Activated CD4-positive, CD25-positive, alpha-beta regulatory T cell treated with anti-CD3 and anti-CD28 coated beads, Interleukin-2, amount 50 U/mL, for 72 hours (primary cell): ENCODE data around the gene CDC42SE2.
"Not testable (repeated sequence)": the region's sequence is repeated elsewhere in the genome, so short reads cannot be mapped to it uniquely, and the experiment has no call there.

Experiments
- DNase-seq: peaks from one replicate; pipeline ENCODE4 v3.0.0; 2021

CDC42SE2 gene

GRCh38 chr5:131371835-131372234, 108.0 kb downstream of the CDC42SE2 start:
- DNase-seq: no peak

GRCh38 chr5:131373265-131373664, 109.4 kb downstream of the CDC42SE2 start:
- DNase-seq: no peak

- DNase-seq: no peak
Measured at GRCh38 chr5:131375351-131375750, 111.5 kb downstream of the CDC42SE2 start.

- DNase-seq: no peak
Measured at GRCh38 chr5:131377346-131377745, 113.5 kb downstream of the CDC42SE2 start.

- DNase-seq: no peak
Measured at GRCh38 chr5:131377785-131378325, 114.0 kb downstream of the CDC42SE2 start.

- DNase-seq: no peak
Measured at GRCh38 chr5:131378721-131379541, 115.1 kb downstream of the CDC42SE2 start.

- peak; percentile 53 for DNase-seq
Measured at GRCh38 chr5:131379723-131380122, 115.9 kb downstream of the CDC42SE2 start.

- DNase-seq: not testable (repeated sequence)
Measured at GRCh38 chr5:131380238-131380637, 116.4 kb downstream of the CDC42SE2 start.

GRCh38 chr5:131381021-131381420, 117.2 kb downstream of the CDC42SE2 start:
- no peak for DNase-seq

- no peak for DNase-seq
Measured at GRCh38 chr5:131381777-131382176, 117.9 kb downstream of the CDC42SE2 start.

- no peak for DNase-seq
Measured at GRCh38 chr5:131382407-131383395, 118.8 kb downstream of the CDC42SE2 start.

- DNase-seq: no peak
Measured at GRCh38 chr5:131384173-131384572, 120.3 kb downstream of the CDC42SE2 start.

- DNase-seq: no peak
Measured at GRCh38 chr5:131384616-131385214, 120.9 kb downstream of the CDC42SE2 start.

GRCh38 chr5:131386124-131386523, 122.3 kb downstream of the CDC42SE2 start:
- no peak for DNase-seq

- no peak for DNase-seq
Measured at GRCh38 chr5:131386779-131387178, 122.9 kb downstream of the CDC42SE2 start.

GRCh38 chr5:131387255-131387654, 123.4 kb downstream of the CDC42SE2 start:
- DNase-seq: no peak

GRCh38 chr5:131389096-131389868, 125.4 kb downstream of the CDC42SE2 start:
- DNase-seq: no peak

GRCh38 chr5:131389869-131390265, 126.0 kb downstream of the CDC42SE2 start:
- no peak for DNase-seq

- DNase-seq: no peak
Measured at GRCh38 chr5:131392466-131393095, 128.7 kb downstream of the CDC42SE2 start.

- no peak for DNase-seq
Measured at GRCh38 chr5:131393498-131393968, 129.7 kb downstream of the CDC42SE2 start.

GRCh38 chr5:131394128-131394527, 130.3 kb downstream of the CDC42SE2 start:
- DNase-seq: no peak
